Measurements from ENCODE around the gene CHD5.

CHD5 gene

GRCh38 chr1:6103111-6103853 lies 76.8 kb downstream of the CHD5 start:
- Histone ChIP-seq H3K9me2 (replicated peaks; ENCODE audit: insufficient read depth, low read length) (no peaks in the 10 kb centered on the region), H3K79me2 (ENCODE audit: low read length) (no peaks in the 10 kb centered on the region), H3K9me3 (replicated peaks; ENCODE audit: insufficient read depth, low read length) (no peaks in the 10 kb centered on the region), H3K4me3 (ENCODE audit: low read length) (no peak overlapping the region), H3K27me3 (replicated peaks; ENCODE audit: insufficient read depth, low read length) (peaks cover 28% of the 10 kb centered on the region), H3K9ac (ENCODE audit: low read length) (no peak overlapping the region), H3K4me1 (ENCODE audit: low read length) (no peaks in the 10 kb centered on the region), H3K36me3 (replicated peaks; ENCODE audit: insufficient read depth, low read length) (no peaks in the 10 kb centered on the region), H3F3A (ENCODE audit: insufficient read depth, low read length) (no peaks in the 10 kb centered on the region; the same call in 1 of the 2 replicates), H4K20me1 (ENCODE audit: insufficient read depth, low read length) (no peaks in the 10 kb centered on the region), H3K27ac (ENCODE audit: low read length) (no peak overlapping the region), H2AFZ (ENCODE audit: low read length) (no peak overlapping the region), H3K4me2 (ENCODE audit: low read depth, low read length) (no peak overlapping the region)
- DNase-seq = no peak
- TF ChIP-seq CTCF (IDR thresholded peaks at IDR 0.05; ENCODE audit: low read length) (no peak), EZH2phosphoT487 (IDR thresholded peaks at IDR 0.05; ENCODE audit: low read length) (no peak), EZH2 (optimal IDR thresholded peaks at IDR 0.05; ENCODE audit: low read depth, low read length) (no peak)

- TF ChIP-seq EZH2phosphoT487 (IDR thresholded peaks at IDR 0.05; ENCODE audit: low read length) (no peak), EZH2 (optimal IDR thresholded peaks at IDR 0.05; ENCODE audit: low read depth, low read length) (no peak), CTCF (IDR thresholded peaks at IDR 0.05; ENCODE audit: low read length) (no peak)
- Histone ChIP-seq H3F3A (ENCODE audit: insufficient read depth, low read length) (no peaks in the 10 kb centered on the region; the same call in 1 of the 2 replicates), H2AFZ (ENCODE audit: low read length) (no peak overlapping the region), H3K4me3 (ENCODE audit: low read length) (no peak overlapping the region), H4K20me1 (ENCODE audit: insufficient read depth, low read length) (no peaks in the 10 kb centered on the region), H3K27ac (ENCODE audit: low read length) (no peak overlapping the region), H3K27me3 (replicated peaks; ENCODE audit: insufficient read depth, low read length) (peaks cover 28% of the 10 kb centered on the region), H3K36me3 (replicated peaks; ENCODE audit: insufficient read depth, low read length) (no peaks in the 10 kb centered on the region), H3K9me2 (replicated peaks; ENCODE audit: insufficient read depth, low read length) (no peaks in the 10 kb centered on the region), H3K79me2 (ENCODE audit: low read length) (no peaks in the 10 kb centered on the region), H3K9me3 (replicated peaks; ENCODE audit: insufficient read depth, low read length) (no peaks in the 10 kb centered on the region), H3K4me2 (ENCODE audit: low read depth, low read length) (no peak overlapping the region), H3K4me1 (ENCODE audit: low read length) (no peaks in the 10 kb centered on the region), H3K9ac (ENCODE audit: low read length) (no peak overlapping the region)
- no peak for DNase-seq
Observed at GRCh38 chr1:6102532-6102845, 77.6 kb downstream of the CHD5 start.

- TF ChIP-seq CTCF (IDR thresholded peaks at IDR 0.05; ENCODE audit: low read length) = no peak
- no peak for TF ChIP-seq EZH2 (optimal IDR thresholded peaks at IDR 0.05; ENCODE audit: low read depth, low read length)
- TF ChIP-seq EZH2phosphoT487 (IDR thresholded peaks at IDR 0.05; ENCODE audit: low read length) = no peak
- no peaks in the 10 kb centered on the region for H4K20me1 ChIP-seq (ENCODE audit: insufficient read depth, low read length)
Observed at GRCh38 chr1:6101826-6102531, 78.1 kb downstream of the CHD5 start.

More at GRCh38 chr1:6101826-6102531, 78.1 kb downstream of the CHD5 start:
- H3K27ac ChIP-seq (ENCODE audit: low read length) = no peak overlapping the region
- DNase-seq = no peak
- no peaks in the 10 kb centered on the region for H3K9me3 ChIP-seq (replicated peaks; ENCODE audit: insufficient read depth, low read length)
- H2AFZ ChIP-seq (ENCODE audit: low read length) = no peak overlapping the region
- H3K4me1 ChIP-seq (ENCODE audit: low read length) = no peaks in the 10 kb centered on the region
- H3K36me3 ChIP-seq (replicated peaks; ENCODE audit: insufficient read depth, low read length) = no peaks in the 10 kb centered on the region
- peaks cover 28% of the 10 kb centered on the region for H3K27me3 ChIP-seq (replicated peaks; ENCODE audit: insufficient read depth, low read length)
- H3K9ac ChIP-seq (ENCODE audit: low read length) = no peak overlapping the region
- H3K79me2 ChIP-seq (ENCODE audit: low read length) = no peaks in the 10 kb centered on the region
- H3K9me2 ChIP-seq (replicated peaks; ENCODE audit: insufficient read depth, low read length) = no peaks in the 10 kb centered on the region
- no peaks in the 10 kb centered on the region; the same call in 1 of the 2 replicates for H3F3A ChIP-seq (ENCODE audit: insufficient read depth, low read length)
- no peak overlapping the region for H3K4me3 ChIP-seq (ENCODE audit: low read length)
- H3K4me2 ChIP-seq (ENCODE audit: low read depth, low read length) = no peak overlapping the region

Data from MM.1S (cell line).